GM20000 (cell line): ENCODE measurements around the gene SPATA46.

ENCODE experiments used
- DNase-seq: peaks from one replicate; pipeline ENCODE4 v3.0.0; 2012; ENCODE audit warnings: low spot score
- TF ChIP-seq, protein P1 (sequence below): IDR thresholded peaks from 2 replicates; pipeline ENCODE4 v1.5.1; 2012; ENCODE audit warnings: mild to moderate bottlenecking, control low read depth; ENCODE audit errors: extremely low read depth, missing control alignments

SPATA46 gene

DNA sequence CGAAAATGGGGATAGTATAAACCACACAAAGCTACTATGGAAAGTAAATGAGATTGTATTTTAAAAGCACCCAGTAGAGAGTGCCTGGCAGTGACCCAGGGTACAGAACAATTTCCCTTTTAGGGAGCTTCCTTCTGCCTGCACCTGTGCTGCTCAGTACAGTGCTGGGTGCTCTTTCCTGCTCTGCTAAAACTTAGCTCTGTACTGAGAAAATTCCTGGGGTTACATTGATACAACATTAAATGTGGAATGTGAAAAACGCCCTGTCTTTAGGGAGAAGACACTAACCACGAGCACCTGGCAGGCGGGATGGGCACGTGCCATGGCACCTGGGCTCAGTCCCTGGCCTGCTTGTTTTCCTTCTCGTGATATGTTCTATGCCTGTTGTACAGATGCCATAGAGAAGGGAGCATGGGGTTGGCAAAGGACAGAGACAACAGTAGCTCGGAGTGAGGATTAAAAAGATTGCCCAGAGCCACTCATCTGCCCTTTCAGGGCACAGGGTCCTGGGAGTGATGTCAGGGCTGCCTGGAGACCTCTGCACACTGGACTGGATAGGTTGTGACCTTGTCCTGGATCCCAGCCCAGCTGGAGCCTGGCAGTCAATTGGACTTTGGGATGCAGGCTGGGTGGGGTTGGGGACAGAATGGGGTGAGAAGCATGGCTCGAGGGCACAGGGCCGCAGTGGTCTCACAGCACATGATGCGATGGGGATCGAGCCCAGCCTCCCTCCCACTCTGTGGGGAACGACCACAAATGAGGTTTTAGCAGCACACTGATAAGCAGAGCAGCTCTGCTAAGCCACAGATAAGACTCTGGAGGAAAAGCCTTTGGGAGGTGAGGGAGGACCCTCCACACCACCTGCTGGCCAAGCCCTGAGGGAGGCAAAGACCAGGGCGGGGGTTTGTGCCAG, 4.2 kb downstream of the SPATA46 start:
- DNase-seq, result no peak
- TF ChIP-seq, protein P1, sequence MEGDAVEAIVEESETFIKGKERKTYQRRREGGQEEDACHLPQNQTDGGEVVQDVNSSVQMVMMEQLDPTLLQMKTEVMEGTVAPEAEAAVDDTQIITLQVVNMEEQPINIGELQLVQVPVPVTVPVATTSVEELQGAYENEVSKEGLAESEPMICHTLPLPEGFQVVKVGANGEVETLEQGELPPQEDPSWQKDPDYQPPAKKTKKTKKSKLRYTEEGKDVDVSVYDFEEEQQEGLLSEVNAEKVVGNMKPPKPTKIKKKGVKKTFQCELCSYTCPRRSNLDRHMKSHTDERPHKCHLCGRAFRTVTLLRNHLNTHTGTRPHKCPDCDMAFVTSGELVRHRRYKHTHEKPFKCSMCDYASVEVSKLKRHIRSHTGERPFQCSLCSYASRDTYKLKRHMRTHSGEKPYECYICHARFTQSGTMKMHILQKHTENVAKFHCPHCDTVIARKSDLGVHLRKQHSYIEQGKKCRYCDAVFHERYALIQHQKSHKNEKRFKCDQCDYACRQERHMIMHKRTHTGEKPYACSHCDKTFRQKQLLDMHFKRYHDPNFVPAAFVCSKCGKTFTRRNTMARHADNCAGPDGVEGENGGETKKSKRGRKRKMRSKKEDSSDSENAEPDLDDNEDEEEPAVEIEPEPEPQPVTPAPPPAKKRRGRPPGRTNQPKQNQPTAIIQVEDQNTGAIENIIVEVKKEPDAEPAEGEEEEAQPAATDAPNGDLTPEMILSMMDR, result no peak

DNA sequence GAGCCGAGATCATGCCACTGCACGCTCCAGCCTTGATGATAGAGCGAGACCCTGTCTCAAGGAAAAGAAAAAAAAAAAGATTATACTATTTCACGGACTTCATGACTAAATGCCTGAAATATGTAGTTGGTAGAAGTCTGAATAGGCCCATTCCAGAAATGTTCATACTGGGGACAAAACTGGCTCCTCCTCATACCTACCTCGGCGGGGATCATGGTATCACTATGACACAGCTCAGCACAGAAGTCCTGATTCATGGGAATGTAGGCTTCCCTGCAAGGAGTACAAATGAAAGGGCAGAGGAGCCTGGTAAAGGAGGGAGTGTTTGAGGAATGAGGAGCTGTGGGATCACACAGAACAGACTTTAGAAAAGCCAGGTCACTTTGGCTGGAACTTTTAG, 5.0 kb downstream of the SPATA46 start:
- no peak for DNase-seq
- TF ChIP-seq, protein P1, result no peak

DNA sequence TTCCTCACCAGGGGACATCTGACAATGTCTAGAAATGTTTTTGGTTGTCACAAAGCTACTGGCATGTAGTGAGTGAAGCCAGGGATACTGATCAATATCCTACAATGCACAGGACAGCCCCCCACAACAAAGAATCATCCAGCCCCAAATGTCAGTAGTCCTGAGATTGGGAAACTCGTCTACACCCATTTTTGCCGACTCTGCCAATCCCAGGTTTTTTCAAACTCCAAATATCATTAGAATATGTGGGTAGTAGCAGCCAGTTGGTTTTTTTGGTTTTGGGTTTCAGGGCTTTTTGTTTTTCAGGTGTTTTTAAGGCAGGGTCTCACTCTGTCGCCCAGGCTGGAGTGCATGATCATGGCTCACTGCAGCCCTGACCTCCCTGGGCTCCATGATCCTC, 5.9 kb downstream of the SPATA46 start:
- no peak for DNase-seq
- TF ChIP-seq, protein P1, result no peak

DNA sequence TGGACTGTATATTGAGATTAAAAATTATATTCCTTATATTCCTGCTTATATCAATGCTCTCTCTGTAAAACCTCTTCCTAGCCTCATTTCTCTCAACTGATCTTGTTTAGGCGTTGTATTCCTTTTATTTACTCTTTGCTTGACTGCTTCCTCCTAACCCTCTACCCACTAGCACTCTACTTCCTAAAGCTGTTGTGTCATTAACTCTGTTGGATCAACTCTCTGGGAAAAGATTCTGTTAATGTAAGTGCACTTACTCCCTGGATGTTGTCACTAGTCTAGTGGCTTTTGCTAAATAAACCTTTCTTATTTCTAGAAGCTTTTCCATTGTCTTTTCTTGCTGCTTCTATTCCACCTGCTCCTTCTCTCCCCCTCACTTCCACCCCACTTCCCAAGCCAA, 6.5 kb downstream of the SPATA46 start:
- no peak for DNase-seq
- TF ChIP-seq, protein P1, result no peak

DNA sequence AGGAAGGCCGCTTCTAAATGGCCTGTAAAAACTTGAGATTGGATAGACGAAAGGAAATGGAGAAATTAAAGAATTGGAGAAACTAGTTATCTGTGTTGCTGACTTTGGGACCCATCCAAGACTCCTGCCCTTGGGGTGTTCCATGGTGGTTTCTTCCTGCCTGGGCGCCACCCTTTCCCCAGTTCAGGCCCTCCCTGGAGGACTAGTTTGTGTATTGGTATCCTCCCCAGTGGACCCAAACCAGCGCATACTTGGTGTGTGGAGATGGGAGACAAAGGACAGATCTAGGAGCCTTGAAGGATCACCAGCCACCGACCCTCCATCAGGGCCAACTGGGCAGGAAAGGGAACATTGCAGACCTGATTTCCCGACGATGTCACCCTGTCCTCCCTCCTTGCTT, 7.1 kb downstream of the SPATA46 start:
- no peak for DNase-seq
- TF ChIP-seq, protein P1, result no peak

DNA sequence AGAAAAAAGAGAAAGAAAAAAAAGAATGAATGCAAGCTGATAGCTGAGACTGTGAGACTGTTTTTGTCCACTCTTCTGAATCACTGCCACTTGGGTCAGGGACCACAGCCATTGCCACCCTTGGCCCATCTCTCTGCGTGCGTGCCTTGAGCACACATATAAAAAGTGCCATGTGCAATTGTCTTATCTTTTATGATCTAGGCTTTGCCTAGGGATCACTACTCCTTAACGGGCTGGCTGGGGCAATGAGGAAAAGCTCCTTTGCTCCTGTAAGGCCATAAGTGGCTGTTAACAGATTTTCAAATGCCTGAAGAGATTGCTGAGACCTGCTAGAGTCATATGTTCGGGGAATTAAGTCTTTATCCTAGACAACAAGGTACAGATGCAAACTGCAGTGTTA, 8.2 kb downstream of the SPATA46 start:
- DNase-seq, result no peak
- TF ChIP-seq, protein P1, result no peak

DNA sequence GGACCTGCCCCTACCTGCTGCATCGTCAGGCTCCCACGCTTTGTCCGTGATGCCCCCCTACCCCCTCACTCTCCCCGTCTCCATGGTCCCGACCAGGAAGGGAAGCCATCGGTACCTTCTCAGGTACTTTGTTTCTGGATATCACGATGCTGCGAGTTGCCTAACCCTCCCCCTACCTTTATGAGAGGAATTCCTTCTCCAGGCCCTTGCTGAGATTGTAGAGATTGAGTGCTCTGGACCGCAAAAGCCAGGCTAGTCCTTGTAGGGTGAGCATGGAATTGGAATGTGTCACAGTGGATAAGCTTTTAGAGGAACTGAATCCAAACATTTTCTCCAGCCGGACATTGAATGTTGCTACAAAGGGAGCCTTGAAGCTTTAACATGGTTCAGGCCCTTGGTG, 8.9 kb downstream of the SPATA46 start:
- TF ChIP-seq, protein P1, result no peak
- DNase-seq, result no peak
